ENCODE measurements around the gene LGALS12. TPM values are rescaled to one million over a fixed set of nuclear protein-coding genes. Genes with fewer than 3 reads are reported as not detected.

The LGALS12 gene
- total and polyA plus RNA-seq, 4 donors = 0.12 to 0.99 (median 0.66) TPM; not detected in 1

DNA sequence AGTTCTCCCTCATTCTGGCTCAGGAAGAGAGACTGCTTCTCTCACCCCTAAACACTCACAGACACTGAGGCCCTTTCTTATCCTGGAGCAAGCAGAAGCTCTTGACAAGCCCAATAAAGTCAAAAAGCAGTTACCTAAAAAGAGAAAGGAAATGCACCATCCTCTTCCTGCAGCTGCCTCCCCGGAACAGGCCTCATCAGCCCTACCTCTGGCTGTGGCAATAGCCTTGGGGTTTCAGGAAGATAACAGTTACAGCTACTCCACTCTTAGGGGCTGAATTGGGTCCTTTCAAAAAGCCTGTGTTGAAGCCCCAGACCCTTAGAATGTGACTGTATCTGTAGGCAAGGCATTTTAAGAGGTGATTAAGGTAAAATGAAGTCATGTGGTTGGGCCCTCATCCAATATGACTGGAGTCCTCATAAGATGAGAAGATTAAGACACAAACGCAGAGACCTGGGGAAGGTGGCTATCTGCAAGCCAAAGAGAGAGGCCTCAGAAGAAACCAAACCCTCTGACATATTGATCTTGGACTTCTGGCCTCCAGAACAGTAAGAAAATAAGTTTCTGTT lies 3.5 kb upstream of the LGALS12 start:
- H3K27ac ChIP-seq (ENCODE audit: low read depth, low read length) = no peak overlapping the region
- H3K27me3 ChIP-seq (ENCODE audit: control insufficient read depth, insufficient read depth, low read length) = no peaks in the 10 kb centered on the region
- no peak for DNase-seq (ENCODE audit: low read depth in 4 of 6, low spot score in 6 of 6)
- H3K4me1 ChIP-seq (ENCODE audit: control insufficient read depth, insufficient read depth, low read length) = no peaks in the 10 kb centered on the region
- 100% methylated on average over 1 of the region's 2 CpGs for WGBS (ENCODE audit: insufficient coverage)
- H3K9me3 ChIP-seq (ENCODE audit: control insufficient read depth, insufficient read depth, low read length) = no peaks in the 10 kb centered on the region
- no peak overlapping the region for H3K4me3 ChIP-seq (ENCODE audit: low read depth, low read length)
- H3K36me3 ChIP-seq (ENCODE audit: control insufficient read depth, insufficient read depth, low read length) = no peaks in the 10 kb centered on the region

DNA sequence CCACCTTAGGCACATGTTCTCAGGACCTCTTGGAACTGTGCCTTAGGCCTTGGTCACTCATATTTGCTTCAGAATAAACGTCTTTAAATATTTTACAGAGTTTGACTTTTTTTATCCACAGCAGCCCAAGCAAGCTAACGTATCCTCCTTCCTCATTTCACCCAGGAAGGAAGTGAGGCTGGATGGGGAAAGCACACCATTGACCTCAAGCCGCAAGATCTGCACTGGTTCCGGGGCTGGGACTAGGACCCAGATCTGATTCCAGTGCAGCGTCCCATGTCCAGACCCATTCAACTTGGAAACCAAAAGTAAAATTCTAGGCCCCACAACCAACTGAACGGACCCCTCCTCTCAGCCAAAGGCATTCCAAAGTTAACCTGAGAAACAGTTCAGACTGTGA lies 2.4 kb upstream of the LGALS12 start:
- Histone ChIP-seq H3K36me3 (ENCODE audit: control insufficient read depth, insufficient read depth, low read length) (no peaks in the 10 kb centered on the region), H3K4me1 (ENCODE audit: control insufficient read depth, insufficient read depth, low read length) (no peaks in the 10 kb centered on the region), H3K9me3 (ENCODE audit: control insufficient read depth, insufficient read depth, low read length) (no peaks in the 10 kb centered on the region), H3K27ac (ENCODE audit: low read depth, low read length) (no peak overlapping the region), H3K27me3 (ENCODE audit: control insufficient read depth, insufficient read depth, low read length) (no peaks in the 10 kb centered on the region), H3K4me3 (ENCODE audit: low read depth, low read length) (no peak overlapping the region)
- 76% methylated on average over 2 of the region's 6 CpGs for WGBS (ENCODE audit: insufficient coverage)
- no peak for DNase-seq (ENCODE audit: low read depth in 4 of 6, low spot score in 6 of 6)

DNA sequence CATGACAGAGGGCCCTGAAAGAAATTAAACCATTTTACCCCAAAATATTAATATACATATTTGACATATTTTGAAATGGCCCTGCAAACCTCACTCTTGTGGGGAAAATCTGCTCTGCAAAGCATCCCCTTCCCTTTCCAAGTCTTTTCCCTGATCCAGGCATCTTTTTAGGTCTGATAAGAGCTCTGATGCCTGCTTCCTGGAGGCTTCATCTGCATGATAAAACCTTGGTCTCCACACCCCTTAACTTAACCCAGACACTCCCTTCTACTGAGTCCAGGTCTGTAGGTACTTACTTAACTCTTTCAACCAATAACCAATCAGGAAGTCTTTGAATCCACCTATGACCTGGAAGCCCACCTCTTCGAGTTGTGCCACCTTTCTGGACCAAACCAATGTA lies 1.8 kb upstream of the LGALS12 start:
- no peaks in the 10 kb centered on the region for H3K36me3 ChIP-seq (ENCODE audit: control insufficient read depth, insufficient read depth, low read length)
- H3K4me3 ChIP-seq (ENCODE audit: low read depth, low read length) = no peak overlapping the region
- no peaks in the 10 kb centered on the region for H3K4me1 ChIP-seq (ENCODE audit: control insufficient read depth, insufficient read depth, low read length)
- WGBS (ENCODE audit: insufficient coverage) = 92% methylated on average over 1 of the region's 1 CpG
- no peak for DNase-seq (ENCODE audit: low read depth in 4 of 6, low spot score in 6 of 6)
- no peaks in the 10 kb centered on the region for H3K27me3 ChIP-seq (ENCODE audit: control insufficient read depth, insufficient read depth, low read length)
- H3K27ac ChIP-seq (ENCODE audit: low read depth, low read length) = no peak overlapping the region
- H3K9me3 ChIP-seq (ENCODE audit: control insufficient read depth, insufficient read depth, low read length) = no peaks in the 10 kb centered on the region

DNA sequence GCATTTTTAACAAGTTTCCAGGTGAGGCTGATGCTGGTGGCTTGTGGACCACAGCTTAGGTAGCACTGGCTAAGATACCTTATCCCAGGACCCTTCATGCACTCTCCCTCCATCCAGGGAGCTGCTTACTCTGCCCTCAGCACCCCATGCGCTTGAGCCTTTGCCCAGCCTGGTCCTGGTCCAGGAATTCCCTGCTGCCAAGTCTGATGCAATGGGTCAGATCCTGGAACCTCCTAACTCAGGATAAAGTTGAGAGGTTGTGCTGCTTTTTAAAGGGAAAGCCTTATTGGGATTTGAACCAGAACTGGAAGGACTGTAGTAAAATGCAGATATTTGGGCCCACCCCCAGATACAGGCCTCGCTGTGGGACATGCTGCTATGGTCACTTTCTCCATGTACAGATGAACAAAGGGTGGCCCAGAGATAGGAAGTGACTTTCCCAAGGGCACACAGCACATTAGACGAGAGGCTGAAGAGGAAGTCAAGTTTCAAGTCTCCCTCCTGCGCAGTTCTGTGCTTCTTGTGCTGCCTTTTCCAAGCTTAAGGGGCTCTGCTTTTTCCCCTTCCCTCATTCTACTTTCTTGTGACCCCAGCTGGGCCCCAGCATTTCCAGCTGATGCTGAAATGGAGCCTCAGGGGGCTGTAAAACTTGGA lies 824 bp upstream of the LGALS12 start:
- H3K4me3 ChIP-seq (ENCODE audit: low read depth, low read length) = no peak overlapping the region
- H3K36me3 ChIP-seq (ENCODE audit: control insufficient read depth, insufficient read depth, low read length) = no peaks in the 10 kb centered on the region
- DNase-seq (ENCODE audit: low read depth in 4 of 6, low spot score in 6 of 6) = peak in 1 of 6 donors; percentile 57
- no peaks in the 10 kb centered on the region for H3K27me3 ChIP-seq (ENCODE audit: control insufficient read depth, insufficient read depth, low read length)
- 100% methylated on average over 2 of the region's 4 CpGs for WGBS (ENCODE audit: insufficient coverage)
- peaks cover 4% of the 10 kb centered on the region for H3K4me1 ChIP-seq (ENCODE audit: control insufficient read depth, insufficient read depth, low read length)
- H3K9me3 ChIP-seq (ENCODE audit: control insufficient read depth, insufficient read depth, low read length) = no peaks in the 10 kb centered on the region
- H3K27ac ChIP-seq (ENCODE audit: low read depth, low read length) = no peak overlapping the region

DNA sequence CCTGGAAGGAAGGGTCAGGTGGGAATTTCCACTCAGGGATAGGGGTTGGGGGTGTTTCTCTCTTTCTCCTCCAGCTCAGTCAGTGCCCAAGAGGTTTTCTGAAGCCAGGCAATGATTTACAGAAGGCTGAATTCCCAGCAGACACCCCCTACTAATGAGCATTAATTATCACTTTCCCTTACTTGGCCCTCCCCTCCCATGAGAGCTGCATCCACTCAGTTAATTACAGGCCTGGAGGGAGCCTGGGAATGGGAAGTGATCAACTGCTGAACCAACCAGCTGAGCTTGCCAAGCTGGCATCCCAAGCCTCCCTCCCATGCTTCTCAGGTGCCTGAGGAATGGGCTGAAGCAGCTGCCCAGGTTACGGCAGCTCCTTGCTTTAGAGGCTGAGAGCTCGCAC lies 992 bp downstream of the LGALS12 start:
- Histone ChIP-seq H3K9me3 (ENCODE audit: control insufficient read depth, insufficient read depth, low read length) (no peaks in the 10 kb centered on the region), H3K4me3 (ENCODE audit: low read depth, low read length) (no peak overlapping the region), H3K27me3 (ENCODE audit: control insufficient read depth, insufficient read depth, low read length) (no peaks in the 10 kb centered on the region), H3K27ac (ENCODE audit: low read depth, low read length) (no peak overlapping the region), H3K36me3 (ENCODE audit: control insufficient read depth, insufficient read depth, low read length) (no peaks in the 10 kb centered on the region), H3K4me1 (ENCODE audit: control insufficient read depth, insufficient read depth, low read length) (peaks cover 23% of the 10 kb centered on the region)
- WGBS (ENCODE audit: insufficient coverage) = 100% methylated on average over 2 of the region's 2 CpGs
- peak in 2 of 6 donors; percentile 46 to 59 for DNase-seq (ENCODE audit: low read depth in 4 of 6, low spot score in 6 of 6)

DNA sequence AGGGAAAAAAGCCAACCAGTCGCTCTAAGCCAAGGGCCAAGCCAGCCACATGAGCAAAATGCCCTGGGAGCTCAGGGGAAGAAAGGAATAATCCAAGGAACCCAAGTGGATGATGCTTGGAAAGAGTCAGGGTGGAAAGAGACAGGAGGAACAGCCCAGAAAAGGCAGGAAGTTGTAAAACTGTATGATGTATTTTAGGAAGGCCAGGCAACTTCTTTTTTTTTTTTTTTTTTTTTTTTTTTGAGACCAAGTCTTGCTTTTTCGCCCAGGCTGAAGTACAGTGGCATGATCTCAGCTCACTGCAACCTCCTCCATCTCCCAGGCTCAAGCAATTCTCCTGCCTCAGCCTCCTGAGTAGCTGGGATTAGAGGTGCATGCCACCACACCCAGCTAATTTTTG lies 1.6 kb downstream of the LGALS12 start:
- H3K4me1 ChIP-seq (ENCODE audit: control insufficient read depth, insufficient read depth, low read length) = peaks cover 23% of the 10 kb centered on the region
- no peaks in the 10 kb centered on the region for H3K27me3 ChIP-seq (ENCODE audit: control insufficient read depth, insufficient read depth, low read length)
- 89% methylated on average over 1 of the region's 2 CpGs for WGBS (ENCODE audit: insufficient coverage)
- H3K36me3 ChIP-seq (ENCODE audit: control insufficient read depth, insufficient read depth, low read length) = no peaks in the 10 kb centered on the region
- no peak for DNase-seq (ENCODE audit: low read depth in 4 of 6, low spot score in 6 of 6)
- no peak overlapping the region for H3K27ac ChIP-seq (ENCODE audit: low read depth, low read length)
- H3K4me3 ChIP-seq (ENCODE audit: low read depth, low read length) = no peak overlapping the region
- H3K9me3 ChIP-seq (ENCODE audit: control insufficient read depth, insufficient read depth, low read length) = no peaks in the 10 kb centered on the region

DNA sequence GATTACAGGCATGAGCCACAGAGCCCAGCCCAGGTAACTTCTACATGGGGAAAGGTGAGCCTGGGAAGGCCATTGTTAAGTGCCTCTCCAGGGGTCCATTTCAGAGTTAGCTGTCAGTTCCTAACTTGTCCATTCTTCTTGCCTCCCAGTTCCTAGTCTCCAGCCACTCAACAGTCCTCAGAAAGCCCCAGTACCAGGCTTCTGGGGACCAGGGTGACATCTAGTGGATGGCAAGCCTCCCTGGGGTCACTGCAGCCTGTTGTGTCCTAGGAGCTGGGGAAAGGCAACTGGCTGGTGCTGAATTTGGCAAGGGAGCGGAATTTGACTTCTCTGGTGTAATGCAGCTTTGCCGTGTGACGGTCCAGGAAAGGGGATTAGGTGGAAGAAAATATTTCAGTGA lies 2.1 kb downstream of the LGALS12 start:
- no peak overlapping the region for H3K4me3 ChIP-seq (ENCODE audit: low read depth, low read length)
- peaks cover 23% of the 10 kb centered on the region for H3K4me1 ChIP-seq (ENCODE audit: control insufficient read depth, insufficient read depth, low read length)
- no peaks in the 10 kb centered on the region for H3K36me3 ChIP-seq (ENCODE audit: control insufficient read depth, insufficient read depth, low read length)
- H3K27me3 ChIP-seq (ENCODE audit: control insufficient read depth, insufficient read depth, low read length) = no peaks in the 10 kb centered on the region
- peak in 1 of 6 donors; percentile 63 for DNase-seq (ENCODE audit: low read depth in 4 of 6, low spot score in 6 of 6)
- WGBS (ENCODE audit: insufficient coverage) = no CpG with 5 or more reads among the region's 3 CpGs
- no peaks in the 10 kb centered on the region for H3K9me3 ChIP-seq (ENCODE audit: control insufficient read depth, insufficient read depth, low read length)
- H3K27ac ChIP-seq (ENCODE audit: low read depth, low read length) = no peak overlapping the region

DNA sequence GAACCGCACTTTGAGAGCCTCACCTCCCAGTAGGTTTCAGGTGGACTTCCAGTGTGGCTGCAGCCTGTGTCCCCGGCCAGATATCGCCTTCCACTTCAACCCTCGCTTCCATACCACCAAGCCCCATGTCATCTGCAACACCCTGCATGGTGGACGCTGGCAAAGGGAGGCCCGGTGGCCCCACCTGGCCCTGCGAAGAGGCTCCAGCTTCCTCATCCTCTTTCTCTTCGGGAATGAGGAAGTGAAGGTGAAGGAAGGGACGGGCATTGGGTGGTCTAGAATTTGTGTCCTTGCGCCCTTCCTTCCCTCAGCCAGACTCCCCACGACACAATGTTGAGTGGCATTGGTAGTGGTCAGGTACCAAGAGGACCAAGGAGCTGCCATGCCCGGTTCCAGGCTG lies 2.9 kb downstream of the LGALS12 start:
- H3K4me1 ChIP-seq (ENCODE audit: control insufficient read depth, insufficient read depth, low read length) = peaks cover 23% of the 10 kb centered on the region
- DNase-seq (ENCODE audit: low read depth in 4 of 6, low spot score in 6 of 6) = no peak
- WGBS (ENCODE audit: insufficient coverage) = 94% methylated on average over 10 of the region's 12 CpGs

DNA sequence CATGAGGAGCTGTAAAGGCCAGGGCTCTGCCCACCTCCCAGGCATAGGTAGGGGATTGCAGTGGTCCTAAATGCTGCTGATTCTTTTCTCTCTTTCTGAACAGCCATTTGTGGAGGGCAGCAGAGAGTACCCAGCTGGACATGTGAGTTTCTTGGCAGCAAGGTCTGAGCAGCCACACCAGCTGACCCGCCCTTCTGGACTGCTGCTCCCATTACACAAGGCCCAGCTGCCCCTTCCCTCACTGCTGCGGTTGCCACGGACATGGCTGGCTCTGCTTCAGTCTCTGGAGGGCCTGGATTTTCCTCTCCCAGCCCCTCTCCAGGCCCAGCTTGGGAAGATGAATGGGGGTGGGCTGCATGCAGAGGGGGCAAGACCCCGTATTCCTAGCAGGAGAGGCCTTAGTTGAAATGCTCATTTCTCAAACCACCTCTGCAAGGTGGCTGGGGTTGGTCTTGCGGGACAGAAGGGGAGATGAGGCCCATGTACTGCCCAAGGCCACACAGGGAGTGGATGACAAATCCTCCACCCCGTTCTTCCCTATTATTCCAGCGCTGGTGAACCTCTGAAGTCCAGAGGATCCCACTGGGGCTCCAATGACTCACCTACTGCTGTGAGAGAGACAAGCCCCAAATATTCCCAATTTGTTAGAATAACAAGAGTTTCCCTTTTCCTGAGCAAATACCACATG lies 4.6 kb downstream of the LGALS12 start:
- peak in 1 of 6 donors; percentile 70 for DNase-seq (ENCODE audit: low read depth in 4 of 6, low spot score in 6 of 6)
- no peaks in the 10 kb centered on the region for H3K27me3 ChIP-seq (ENCODE audit: control insufficient read depth, insufficient read depth, low read length)
- H3K36me3 ChIP-seq (ENCODE audit: control insufficient read depth, insufficient read depth, low read length) = no peaks in the 10 kb centered on the region
- no peaks in the 10 kb centered on the region for H3K9me3 ChIP-seq (ENCODE audit: control insufficient read depth, insufficient read depth, low read length)
- peaks cover 23% of the 10 kb centered on the region for H3K4me1 ChIP-seq (ENCODE audit: control insufficient read depth, insufficient read depth, low read length)
- no peak overlapping the region for H3K4me3 ChIP-seq (ENCODE audit: low read depth, low read length)
- 72% methylated on average over 4 of the region's 7 CpGs for WGBS (ENCODE audit: insufficient coverage)
- peak overlapping the region; percentile 55 for H3K27ac ChIP-seq (ENCODE audit: low read depth, low read length)

More for the DNA sequence above, 2.9 kb downstream of the LGALS12 start:
- H3K36me3 ChIP-seq (ENCODE audit: control insufficient read depth, insufficient read depth, low read length) = no peaks in the 10 kb centered on the region
- H3K27me3 ChIP-seq (ENCODE audit: control insufficient read depth, insufficient read depth, low read length) = no peaks in the 10 kb centered on the region
- no peak overlapping the region for H3K27ac ChIP-seq (ENCODE audit: low read depth, low read length)
- H3K4me3 ChIP-seq (ENCODE audit: low read depth, low read length) = no peak overlapping the region
- no peaks in the 10 kb centered on the region for H3K9me3 ChIP-seq (ENCODE audit: control insufficient read depth, insufficient read depth, low read length)
